ENCODE data around the gene PLB1.

Gene PLB1

GRCh38 chr2:28516950-28517349, 21.1 kb downstream of the PLB1 start:
- Mint-ChIP-seq H3K4me1 (ENCODE audit: low read depth) (no peaks in the 10 kb centered on the region), H3K27ac (no peak overlapping the region)
- intact Hi-C loops (cut with micrococcal nuclease), result no loop called here

GRCh38 chr2:28521663-28522062, 25.8 kb downstream of the PLB1 start:
- Mint-ChIP-seq H3K27me3 (peaks cover 25% of the 10 kb centered on the region), H3K36me3 (ENCODE audit: low read depth) (no peaks in the 10 kb centered on the region), H3K9me3 (no peaks in the 10 kb centered on the region), H3K27ac (no peak overlapping the region), H3K4me1 (ENCODE audit: low read depth) (no peaks in the 10 kb centered on the region), H3K4me3 (no peak overlapping the region)
- intact Hi-C loops (cut with micrococcal nuclease), result no loop called here

More at GRCh38 chr2:28516950-28517349, 21.1 kb downstream of the PLB1 start:
- peaks cover 10% of the 10 kb centered on the region for H3K9me3 Mint-ChIP-seq
- H3K27me3 Mint-ChIP-seq, result peaks cover 32% of the 10 kb centered on the region
- H3K4me3 Mint-ChIP-seq, result no peak overlapping the region
- no peaks in the 10 kb centered on the region for H3K36me3 Mint-ChIP-seq (ENCODE audit: low read depth)

- peaks cover 20% of the 10 kb centered on the region for H3K27me3 Mint-ChIP-seq
- intact Hi-C loops (cut with micrococcal nuclease), result no loop called here
These were observed 26.6 kb downstream of the PLB1 start for GRCh38 chr2:28522481-28522880.

GRCh38 chr2:28523902-28524301, 28.0 kb downstream of the PLB1 start:
- intact Hi-C loops (cut with micrococcal nuclease), result no loop called here
- peaks cover 15% of the 10 kb centered on the region for H3K27me3 Mint-ChIP-seq
- H3K4me1 Mint-ChIP-seq (ENCODE audit: low read depth), result no peaks in the 10 kb centered on the region
- no peaks in the 10 kb centered on the region for H3K36me3 Mint-ChIP-seq (ENCODE audit: low read depth)
- no peaks in the 10 kb centered on the region for H3K9me3 Mint-ChIP-seq
- no peak overlapping the region for H3K4me3 Mint-ChIP-seq
- H3K27ac Mint-ChIP-seq, result no peak overlapping the region

More at GRCh38 chr2:28522481-28522880, 26.6 kb downstream of the PLB1 start:
- Mint-ChIP-seq H3K36me3 (ENCODE audit: low read depth) (no peaks in the 10 kb centered on the region), H3K27ac (no peak overlapping the region), H3K4me1 (ENCODE audit: low read depth) (no peaks in the 10 kb centered on the region), H3K9me3 (no peaks in the 10 kb centered on the region), H3K4me3 (no peak overlapping the region)

GRCh38 chr2:28525481-28525880, 29.6 kb downstream of the PLB1 start:
- H3K27me3 Mint-ChIP-seq, result peaks cover 12% of the 10 kb centered on the region
- H3K4me3 Mint-ChIP-seq, result no peak overlapping the region
- H3K4me1 Mint-ChIP-seq (ENCODE audit: low read depth), result no peaks in the 10 kb centered on the region
- H3K9me3 Mint-ChIP-seq, result no peaks in the 10 kb centered on the region
- H3K36me3 Mint-ChIP-seq (ENCODE audit: low read depth), result no peaks in the 10 kb centered on the region
- H3K27ac Mint-ChIP-seq, result no peak overlapping the region
- intact Hi-C loops (cut with micrococcal nuclease), result no loop called here

GRCh38 chr2:28526527-28527132, 30.8 kb downstream of the PLB1 start:
- Mint-ChIP-seq H3K27me3 (peaks cover 9% of the 10 kb centered on the region), H3K27ac (no peak overlapping the region), H3K4me3 (no peak overlapping the region), H3K4me1 (ENCODE audit: low read depth) (no peaks in the 10 kb centered on the region), H3K36me3 (ENCODE audit: low read depth) (no peaks in the 10 kb centered on the region), H3K9me3 (no peaks in the 10 kb centered on the region)
- intact Hi-C loops (cut with micrococcal nuclease), result no loop called here

- Mint-ChIP-seq H3K4me3 (no peak overlapping the region), H3K4me1 (ENCODE audit: low read depth) (no peaks in the 10 kb centered on the region), H3K27ac (no peak overlapping the region), H3K9me3 (no peaks in the 10 kb centered on the region), H3K36me3 (ENCODE audit: low read depth) (no peaks in the 10 kb centered on the region), H3K27me3 (peaks cover 5% of the 10 kb centered on the region)
- intact Hi-C loops (cut with micrococcal nuclease), result no loop called here
These were observed 31.3 kb downstream of the PLB1 start for GRCh38 chr2:28527196-28527595.

- no peaks in the 10 kb centered on the region for H3K36me3 Mint-ChIP-seq (ENCODE audit: low read depth)
- H3K4me1 Mint-ChIP-seq (ENCODE audit: low read depth), result no peaks in the 10 kb centered on the region
- no peak overlapping the region for H3K27ac Mint-ChIP-seq
- H3K27me3 Mint-ChIP-seq, result peaks cover 9% of the 10 kb centered on the region
- H3K4me3 Mint-ChIP-seq, result no peak overlapping the region
- H3K9me3 Mint-ChIP-seq, result no peaks in the 10 kb centered on the region
- intact Hi-C loops (cut with micrococcal nuclease), result no loop called here
These were observed 32.3 kb downstream of the PLB1 start for GRCh38 chr2:28528206-28528605.

- H3K27me3 Mint-ChIP-seq, result peaks cover 4% of the 10 kb centered on the region
- no peak overlapping the region for H3K27ac Mint-ChIP-seq
- no peaks in the 10 kb centered on the region for H3K4me1 Mint-ChIP-seq (ENCODE audit: low read depth)
- no peak overlapping the region for H3K4me3 Mint-ChIP-seq
- intact Hi-C loops (cut with micrococcal nuclease), result no loop called here
- no peaks in the 10 kb centered on the region for H3K9me3 Mint-ChIP-seq
- H3K36me3 Mint-ChIP-seq (ENCODE audit: low read depth), result no peaks in the 10 kb centered on the region
These were observed 34.9 kb downstream of the PLB1 start for GRCh38 chr2:28530782-28531181.

- intact Hi-C loops (cut with micrococcal nuclease), result no loop called here
- no peaks in the 10 kb centered on the region for H3K36me3 Mint-ChIP-seq (ENCODE audit: low read depth)
- H3K27ac Mint-ChIP-seq, result no peak overlapping the region
- H3K9me3 Mint-ChIP-seq, result no peaks in the 10 kb centered on the region
- no peaks in the 10 kb centered on the region for H3K4me1 Mint-ChIP-seq (ENCODE audit: low read depth)
- H3K4me3 Mint-ChIP-seq, result no peak overlapping the region
- peaks cover 4% of the 10 kb centered on the region for H3K27me3 Mint-ChIP-seq
These were observed 36.5 kb downstream of the PLB1 start for GRCh38 chr2:28532399-28532798.

GRCh38 chr2:28533044-28533680, 37.3 kb downstream of the PLB1 start:
- Mint-ChIP-seq H3K27ac (no peak overlapping the region), H3K9me3 (no peaks in the 10 kb centered on the region), H3K27me3 (peaks cover 4% of the 10 kb centered on the region), H3K4me1 (ENCODE audit: low read depth) (no peaks in the 10 kb centered on the region), H3K4me3 (no peak overlapping the region), H3K36me3 (ENCODE audit: low read depth) (no peaks in the 10 kb centered on the region)
- intact Hi-C loops (cut with micrococcal nuclease), result no loop called here

GRCh38 chr2:28534817-28535216, 39.0 kb downstream of the PLB1 start:
- Mint-ChIP-seq H3K9me3 (no peaks in the 10 kb centered on the region), H3K27me3 (peaks cover 4% of the 10 kb centered on the region), H3K4me3 (no peak overlapping the region), H3K36me3 (ENCODE audit: low read depth) (no peaks in the 10 kb centered on the region), H3K4me1 (ENCODE audit: low read depth) (no peaks in the 10 kb centered on the region), H3K27ac (no peak overlapping the region)
- intact Hi-C loops (cut with micrococcal nuclease), result no loop called here

GRCh38 chr2:28538134-28538533, 42.3 kb downstream of the PLB1 start:
- H3K27ac Mint-ChIP-seq, result no peak overlapping the region
- H3K4me1 Mint-ChIP-seq (ENCODE audit: low read depth), result no peaks in the 10 kb centered on the region
- intact Hi-C loops (cut with micrococcal nuclease), result no loop called here
- H3K27me3 Mint-ChIP-seq, result peaks cover 3% of the 10 kb centered on the region
- no peaks in the 10 kb centered on the region for H3K36me3 Mint-ChIP-seq (ENCODE audit: low read depth)
- no peak overlapping the region for H3K4me3 Mint-ChIP-seq
- H3K9me3 Mint-ChIP-seq, result no peaks in the 10 kb centered on the region

- peaks cover 1% of the 10 kb centered on the region for H3K27me3 Mint-ChIP-seq
- intact Hi-C loops (cut with micrococcal nuclease), result no loop called here
- no peak overlapping the region for H3K27ac Mint-ChIP-seq
- no peaks in the 10 kb centered on the region for H3K36me3 Mint-ChIP-seq (ENCODE audit: low read depth)
- no peaks in the 10 kb centered on the region for H3K4me1 Mint-ChIP-seq (ENCODE audit: low read depth)
- H3K9me3 Mint-ChIP-seq, result no peaks in the 10 kb centered on the region
- no peak overlapping the region for H3K4me3 Mint-ChIP-seq
These were observed 42.8 kb downstream of the PLB1 start for GRCh38 chr2:28538652-28539051.

GRCh38 chr2:28539118-28539541, 43.3 kb downstream of the PLB1 start:
- intact Hi-C loops (cut with micrococcal nuclease), result no loop called here
- peaks cover 1% of the 10 kb centered on the region for H3K27me3 Mint-ChIP-seq
- H3K27ac Mint-ChIP-seq, result no peak overlapping the region
- no peaks in the 10 kb centered on the region for H3K4me1 Mint-ChIP-seq (ENCODE audit: low read depth)
- H3K9me3 Mint-ChIP-seq, result no peaks in the 10 kb centered on the region
- no peak overlapping the region for H3K4me3 Mint-ChIP-seq
- no peaks in the 10 kb centered on the region for H3K36me3 Mint-ChIP-seq (ENCODE audit: low read depth)

All from dendritic cell treated with granulocyte-macrophage colony-stimulating factor and Interleukin-4, amounts not matched to agents 40 ng/mL and 50 ng/mL, for 4 days (primary cell).